GM21447 (cell line): Measurements from ENCODE around the gene IFNGR2.
A peak's percentile ranks its signal among the peaks of the same experiment; 100 is the strongest.
"Not testable (repeated sequence)": the region's sequence is repeated elsewhere in the genome, so short reads cannot be mapped to it uniquely, and the experiment has no call there.

ENCODE experiments used
- ATAC-seq: cut with Tn5 transposase; IDR thresholded peaks from one replicate; pipeline ENCODE4 v1.9.1; 2021; ENCODE audit not compliant: unreplicated experiment

Gene IFNGR2

DNA sequence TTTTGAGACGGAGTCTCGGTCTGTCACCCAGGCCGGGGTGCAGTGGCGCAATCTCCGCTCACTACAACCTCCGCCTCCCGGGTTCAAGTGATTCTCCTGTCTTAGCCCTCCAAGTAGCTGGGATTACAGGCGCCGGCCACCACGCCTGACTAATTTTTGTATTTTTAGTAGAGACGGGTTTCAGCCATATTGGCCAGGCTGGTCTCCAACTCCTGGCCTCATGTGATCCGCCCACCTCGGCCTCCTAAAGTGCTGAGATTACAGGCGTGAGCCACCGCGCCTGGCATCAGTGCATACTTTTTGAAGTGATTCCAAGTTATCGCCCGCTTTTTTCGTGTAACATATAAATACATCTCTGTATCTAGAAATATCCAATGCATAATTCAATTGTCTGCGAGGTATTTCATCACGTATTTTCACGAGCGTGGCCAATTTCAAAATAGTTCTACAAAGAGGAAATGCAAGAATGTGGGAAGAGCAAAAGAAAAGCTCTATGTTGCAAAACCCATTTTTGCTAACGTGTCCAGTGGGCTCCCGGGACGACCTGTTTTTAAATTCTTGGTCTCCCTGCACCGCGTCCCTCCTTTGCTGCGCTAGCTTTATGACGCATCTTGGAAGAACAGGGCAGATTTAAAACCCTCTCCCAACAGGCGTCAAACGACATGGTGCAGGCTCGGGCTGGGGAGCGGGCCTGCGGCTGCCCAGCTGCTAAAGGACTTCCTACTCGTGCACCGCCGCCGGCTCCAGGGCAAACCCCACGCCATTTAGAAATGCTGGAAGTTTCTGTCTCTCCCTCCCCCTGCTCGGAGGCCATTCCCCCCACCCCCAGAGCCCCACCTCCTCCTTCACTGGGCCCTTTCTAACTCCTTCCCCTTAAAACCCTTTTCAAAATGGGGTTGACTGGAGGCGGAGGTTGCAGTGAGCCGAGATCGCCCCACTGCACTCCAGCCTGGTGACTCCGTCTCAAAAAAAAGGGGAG, 923 bp upstream of the IFNGR2 start:
- no peak for ATAC-seq

DNA sequence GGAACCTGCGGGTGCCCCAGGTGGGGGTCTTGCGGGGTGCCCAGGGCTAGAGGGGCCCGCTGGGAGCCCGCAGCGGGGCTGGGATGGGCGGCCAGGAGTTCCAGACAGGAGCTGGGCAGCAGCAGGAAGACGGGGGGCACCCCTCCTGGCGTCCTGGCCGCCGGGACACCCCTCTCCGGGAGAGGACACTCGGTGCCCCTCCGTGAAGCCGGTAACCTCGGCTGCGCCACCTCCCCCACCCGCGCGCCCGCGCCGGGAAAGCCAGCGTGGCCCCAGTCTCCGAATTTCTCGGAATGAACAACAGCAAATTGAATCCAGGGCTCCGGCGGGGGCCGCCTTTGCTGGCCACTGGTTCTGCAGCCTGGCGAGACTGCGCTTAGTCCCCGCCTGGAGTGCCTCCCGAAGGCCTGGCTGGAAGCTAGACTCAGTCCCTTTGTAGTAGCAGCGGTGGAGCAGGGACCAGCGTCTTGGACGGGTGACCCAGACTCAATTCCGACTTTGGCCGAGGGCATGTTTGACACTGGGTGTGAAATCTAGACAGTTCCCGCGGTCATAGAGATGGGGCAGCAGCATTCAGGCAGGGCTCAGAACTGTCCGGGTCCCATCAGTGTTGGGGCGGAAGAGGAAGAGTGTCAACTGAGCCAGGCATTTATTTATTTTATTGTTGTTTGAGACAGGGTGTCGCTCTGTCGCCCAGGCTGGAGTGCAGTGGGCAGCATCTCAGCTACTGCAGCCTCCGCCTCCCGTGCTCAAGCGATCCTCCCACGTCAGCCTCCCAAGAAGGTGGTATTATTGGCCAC, 773 bp downstream of the IFNGR2 start:
- ATAC-seq = peak; percentile 41

DNA sequence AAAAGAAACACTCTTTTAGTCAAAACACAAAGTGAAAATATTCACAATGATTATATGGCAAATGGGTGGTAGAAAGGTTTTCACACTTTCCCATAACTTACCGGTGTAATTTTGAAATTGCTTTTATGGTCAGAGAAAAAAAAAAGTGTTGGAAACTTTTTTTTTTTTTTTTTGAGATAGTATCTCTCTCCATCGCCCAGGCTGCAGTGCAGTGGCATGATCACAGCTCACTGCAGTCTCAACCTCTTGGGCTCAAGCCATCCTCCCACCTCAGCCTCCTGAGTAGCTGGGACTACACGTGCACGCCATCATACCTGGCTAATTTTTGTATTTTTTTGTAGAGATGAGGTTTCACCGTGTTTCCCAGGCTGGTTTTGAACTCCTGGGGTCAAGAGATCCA, 3.3 kb downstream of the IFNGR2 start:
- ATAC-seq = no peak

DNA sequence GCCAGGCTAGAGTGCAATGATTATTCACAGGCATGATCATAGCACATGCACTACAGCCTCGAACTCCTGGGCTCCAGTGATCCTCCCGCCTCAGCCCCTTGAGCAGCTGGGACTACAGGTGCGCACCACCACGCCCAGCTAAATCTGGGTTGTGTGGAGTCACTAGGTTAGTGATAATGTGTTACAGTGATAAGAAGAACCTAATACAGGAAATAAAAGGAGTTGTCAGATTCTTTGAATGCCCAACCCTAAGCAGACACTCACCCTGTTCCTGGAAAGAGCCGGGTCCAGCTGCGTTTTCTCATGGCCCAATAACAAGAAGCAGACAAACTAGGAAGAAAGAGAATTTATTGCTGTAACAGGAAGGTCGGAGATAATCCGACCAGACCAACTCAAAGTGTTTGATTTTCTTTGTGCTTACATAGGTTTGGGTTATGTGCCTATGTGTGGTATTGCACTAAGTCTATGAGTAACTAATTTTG, 8.8 kb downstream of the IFNGR2 start:
- no peak for ATAC-seq

- not testable (repeated sequence) for ATAC-seq
These were observed 9.2 kb downstream of the IFNGR2 start for GRCh38 chr21:33412439-33412831.

DNA sequence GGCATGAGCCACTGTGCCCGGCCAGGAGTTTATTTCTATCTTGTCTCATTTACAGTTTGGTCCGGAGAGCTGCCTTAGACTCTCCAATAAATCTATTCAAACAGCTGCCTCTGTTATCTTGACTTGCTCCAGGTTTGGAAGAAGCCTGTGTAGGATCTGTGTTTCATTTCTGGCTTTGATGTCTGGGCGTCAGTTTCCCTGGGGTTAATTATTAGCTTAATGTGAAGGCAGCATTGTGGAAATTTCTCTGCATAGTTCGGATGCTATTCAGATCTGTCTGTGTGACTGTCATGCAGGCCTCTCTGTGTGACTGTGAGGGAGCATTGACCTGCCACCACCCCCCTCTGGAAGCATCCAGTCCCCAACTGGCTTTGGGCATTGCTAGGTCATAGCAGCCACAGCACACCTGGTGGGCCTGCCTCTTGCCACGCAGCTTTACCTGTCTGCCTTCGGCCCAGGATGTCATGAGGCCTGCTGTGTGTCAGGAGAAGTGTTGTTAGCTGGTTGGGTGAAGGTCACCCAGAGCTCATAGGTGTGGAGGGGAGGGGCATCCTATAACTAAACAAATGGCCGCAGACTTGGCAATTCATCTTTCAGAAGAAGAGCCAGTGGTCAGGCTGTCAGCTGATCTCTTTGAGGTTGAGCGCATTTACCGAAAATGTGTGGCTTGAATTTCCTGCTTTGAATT, 9.8 kb downstream of the IFNGR2 start:
- ATAC-seq = no peak

DNA sequence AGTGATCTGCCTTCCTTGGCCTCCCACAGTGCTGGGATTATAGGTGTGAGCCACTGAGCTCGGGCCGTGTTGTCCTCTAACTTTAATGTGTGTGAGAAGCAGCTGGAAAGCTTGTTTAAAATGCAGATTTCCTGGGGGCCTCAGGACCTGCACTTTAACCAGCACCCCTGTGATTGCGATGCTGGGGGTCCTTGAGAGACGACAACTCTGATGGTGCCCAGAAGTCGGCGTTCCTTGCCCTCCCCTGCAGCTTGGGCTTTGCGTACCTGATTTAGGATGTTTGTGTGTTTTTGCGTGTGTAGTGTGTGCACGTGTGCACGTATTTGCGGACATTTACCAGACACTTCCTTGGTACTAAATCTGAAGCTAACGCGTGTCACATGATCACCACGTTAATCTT, 10.9 kb downstream of the IFNGR2 start:
- ATAC-seq = no peak

DNA sequence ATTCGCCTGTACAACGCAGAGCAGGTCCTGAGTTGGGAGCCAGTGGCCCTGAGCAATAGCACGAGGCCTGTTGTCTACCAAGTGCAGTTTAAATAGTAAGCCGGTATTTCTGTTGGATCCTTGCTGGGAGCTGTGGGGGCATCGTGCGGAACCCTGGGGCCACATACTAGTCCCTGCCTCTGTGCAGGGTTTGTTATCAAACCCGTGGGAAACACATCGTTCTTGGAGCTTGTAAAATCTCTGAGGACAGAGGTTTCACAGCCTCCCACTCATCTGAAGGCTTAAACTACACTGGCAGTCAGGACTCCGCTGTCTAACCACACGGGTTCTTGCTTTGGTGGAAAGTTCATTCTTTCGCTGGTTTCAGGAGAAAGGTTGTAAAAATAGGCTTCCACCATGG, 11.7 kb downstream of the IFNGR2 start:
- ATAC-seq = no peak

DNA sequence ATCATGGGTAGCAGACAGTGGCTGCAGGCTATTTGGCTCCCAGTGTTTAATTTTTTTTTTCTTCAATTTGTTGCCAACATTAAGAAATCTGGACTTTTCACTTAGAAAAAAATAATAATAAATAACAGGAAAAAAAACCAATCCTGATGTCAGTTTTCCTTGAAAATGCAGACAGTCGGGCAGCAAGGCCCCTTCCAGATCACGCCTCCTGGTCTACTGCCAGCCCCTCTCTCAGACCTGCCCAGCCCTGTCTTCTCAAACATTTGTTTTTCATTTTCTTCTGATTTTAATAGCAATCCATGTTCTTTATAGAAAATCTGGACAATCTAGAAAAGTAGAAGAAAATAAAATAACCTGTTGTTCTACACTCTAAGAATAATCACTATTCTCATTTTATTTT, 15.5 kb downstream of the IFNGR2 start:
- ATAC-seq = no peak

DNA sequence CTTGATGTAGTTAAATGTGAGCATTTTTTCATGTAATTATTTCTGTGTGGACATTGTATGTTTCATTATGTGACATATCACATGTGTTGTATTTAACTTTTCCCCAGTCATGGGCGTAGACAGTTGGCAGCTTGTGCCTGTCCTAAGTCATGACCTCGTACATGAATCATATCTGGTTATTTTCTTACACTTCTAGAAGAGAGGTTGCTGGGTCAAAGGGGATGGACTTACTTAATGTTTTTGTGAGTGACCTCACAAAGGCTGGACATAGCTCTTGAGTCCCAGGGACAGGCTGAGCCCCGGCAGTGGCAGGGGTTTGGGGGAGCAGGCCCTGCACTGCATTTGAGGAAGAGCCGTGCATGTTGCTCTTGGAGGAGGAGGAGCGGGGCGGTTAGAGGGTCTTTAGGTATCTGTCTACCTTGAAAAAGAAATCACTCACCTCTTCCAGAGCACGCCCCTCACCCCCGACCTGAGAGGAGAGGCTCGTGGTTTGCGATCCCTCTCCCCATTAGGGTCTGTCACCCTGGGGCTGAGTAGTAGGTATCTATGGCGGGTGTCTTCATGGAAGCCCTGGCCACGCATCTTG, 16.4 kb downstream of the IFNGR2 start:
- no peak for ATAC-seq

DNA sequence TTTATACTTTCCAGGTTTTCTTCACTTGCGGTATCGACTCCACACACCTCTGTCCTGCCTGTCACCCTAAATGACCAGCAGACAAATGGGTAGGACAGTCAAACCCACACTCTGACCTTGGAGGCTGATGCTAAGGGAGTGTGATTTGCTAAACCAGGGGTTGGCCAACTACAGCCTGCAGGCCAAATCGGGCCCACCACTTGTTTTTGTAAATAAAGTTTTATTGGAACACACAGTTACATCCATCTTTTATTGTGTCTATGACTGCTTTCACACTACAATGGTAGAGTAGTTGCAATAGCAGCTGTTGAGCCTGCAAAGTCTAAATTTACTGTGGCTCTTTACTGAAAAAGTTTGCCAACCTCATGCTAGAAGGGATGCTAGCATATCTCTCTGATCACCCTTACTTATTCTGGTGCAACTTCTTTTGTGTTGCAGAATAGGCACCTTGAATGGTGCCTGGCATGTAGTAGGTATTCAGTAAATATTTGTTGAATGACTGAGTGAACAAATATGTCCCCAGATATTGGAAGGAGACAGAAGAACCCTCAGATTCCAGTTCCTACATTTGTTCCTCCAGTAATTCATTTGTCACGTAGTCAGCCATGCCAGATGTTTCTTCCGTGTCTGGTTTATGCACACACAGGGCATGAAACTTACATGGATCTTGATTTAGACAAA, 18.6 kb downstream of the IFNGR2 start:
- ATAC-seq = no peak

DNA sequence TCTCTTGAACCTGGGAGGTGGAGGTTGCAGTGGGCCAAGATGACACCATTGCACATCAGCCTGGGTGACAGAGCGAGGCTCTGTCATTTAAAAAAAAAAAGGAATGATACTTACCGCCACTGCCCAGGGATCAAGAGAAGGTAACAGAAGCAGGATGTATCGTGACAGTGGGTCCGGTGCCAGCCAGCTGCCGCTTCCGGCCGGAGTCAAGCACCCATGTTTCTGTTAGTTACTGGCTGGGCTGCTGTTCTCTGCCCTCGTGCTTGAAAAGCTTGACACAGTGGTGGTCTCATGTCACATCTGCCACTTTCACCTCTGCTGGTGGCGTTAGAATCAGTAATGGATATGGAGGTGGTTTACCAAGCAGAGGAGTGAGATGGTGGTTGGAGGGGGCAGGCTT, 21.0 kb downstream of the IFNGR2 start:
- ATAC-seq = no peak

- no peak for ATAC-seq
These were observed 22.6 kb downstream of the IFNGR2 start for GRCh38 chr21:33425825-33426224.

- ATAC-seq = no peak
These were observed 23.8 kb downstream of the IFNGR2 start for GRCh38 chr21:33427051-33427450.

DNA sequence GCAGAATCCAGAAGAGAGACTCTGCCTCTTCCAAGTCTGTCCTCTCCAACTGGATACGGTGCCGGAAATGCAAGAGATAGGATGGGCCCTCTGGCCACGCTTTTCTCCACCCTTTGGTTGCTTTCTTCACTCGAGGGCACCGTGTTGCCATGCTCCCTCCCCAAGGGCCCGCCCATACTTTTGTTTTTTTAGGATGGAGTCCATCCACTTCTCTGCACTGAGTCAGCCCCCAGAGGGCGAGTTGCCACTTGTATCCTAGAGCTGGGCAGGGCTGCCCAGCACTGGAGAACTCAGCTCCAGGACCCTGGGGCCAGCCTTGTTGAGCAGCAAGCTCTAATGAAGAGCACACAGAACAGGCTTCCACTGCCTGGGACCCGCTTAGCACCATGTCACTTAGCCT, 25.5 kb downstream of the IFNGR2 start:
- ATAC-seq = no peak

DNA sequence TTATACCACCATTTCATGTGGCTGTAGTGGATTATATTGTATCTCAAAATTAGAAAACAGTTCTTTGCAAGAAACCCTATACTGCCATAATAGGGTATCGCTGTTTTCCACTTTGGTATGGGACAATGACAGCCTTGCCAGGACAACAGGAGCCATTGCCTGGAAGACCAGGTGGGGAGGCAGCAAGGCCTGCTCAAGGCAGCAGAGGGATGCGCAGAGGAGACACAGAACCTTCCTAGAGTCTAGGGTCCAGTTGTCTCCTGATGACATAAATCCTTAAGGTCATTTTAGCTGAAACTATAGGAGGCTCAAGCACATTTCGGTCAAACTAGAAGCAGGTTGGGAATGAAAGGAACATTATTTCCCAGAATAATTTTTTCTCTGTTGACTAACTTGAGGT, 27.6 kb downstream of the IFNGR2 start:
- no peak for ATAC-seq

DNA sequence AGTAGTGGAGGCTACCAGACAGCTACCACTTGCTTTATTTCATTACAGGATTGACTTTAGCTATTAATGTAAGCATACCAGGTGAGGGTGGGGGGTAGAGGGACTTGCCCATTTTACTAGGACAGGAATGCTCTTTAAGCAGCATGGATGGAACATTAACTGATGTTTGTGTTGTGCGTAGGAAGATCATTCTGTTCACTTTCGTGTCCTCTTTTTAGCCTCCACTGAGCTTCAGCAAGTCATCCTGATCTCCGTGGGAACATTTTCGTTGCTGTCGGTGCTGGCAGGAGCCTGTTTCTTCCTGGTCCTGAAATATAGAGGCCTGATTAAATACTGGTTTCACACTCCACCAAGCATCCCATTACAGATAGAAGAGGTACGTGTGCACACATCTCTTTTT, 29.3 kb downstream of the IFNGR2 start:
- ATAC-seq = no peak

DNA sequence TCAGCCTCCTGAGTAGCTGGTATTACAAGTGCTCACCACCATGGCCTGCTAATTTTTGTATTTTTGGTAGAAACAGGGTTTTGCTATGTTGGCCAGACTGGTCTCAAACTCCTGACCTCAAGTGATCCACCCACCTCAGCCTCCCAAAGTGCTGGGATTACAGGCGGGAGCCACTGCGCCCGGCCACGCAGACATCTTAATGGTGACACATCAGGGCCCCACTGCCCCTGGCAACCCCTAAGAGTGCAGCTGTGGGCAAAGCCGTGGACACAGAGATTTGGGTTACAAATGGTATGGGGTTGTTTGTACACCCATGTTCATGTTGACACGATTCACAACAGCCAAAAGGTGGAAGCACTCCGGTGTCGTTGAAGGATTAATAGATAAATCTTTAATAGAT, 29.8 kb downstream of the IFNGR2 start:
- ATAC-seq = no peak

- ATAC-seq = no peak
These were observed 30.4 kb downstream of the IFNGR2 start for GRCh38 chr21:33433425-33434114.
